GM19395 (cell line): ENCODE measurements around the gene SLC6A8.

ENCODE experiments used
- ATAC-seq: cut with Tn5 transposase; IDR thresholded peaks from one replicate; pipeline ENCODE4 v1.9.1; 2021; ENCODE audit warnings: mild to moderate bottlenecking, moderate library complexity; ENCODE audit not compliant: unreplicated experiment

Gene SLC6A8

DNA sequence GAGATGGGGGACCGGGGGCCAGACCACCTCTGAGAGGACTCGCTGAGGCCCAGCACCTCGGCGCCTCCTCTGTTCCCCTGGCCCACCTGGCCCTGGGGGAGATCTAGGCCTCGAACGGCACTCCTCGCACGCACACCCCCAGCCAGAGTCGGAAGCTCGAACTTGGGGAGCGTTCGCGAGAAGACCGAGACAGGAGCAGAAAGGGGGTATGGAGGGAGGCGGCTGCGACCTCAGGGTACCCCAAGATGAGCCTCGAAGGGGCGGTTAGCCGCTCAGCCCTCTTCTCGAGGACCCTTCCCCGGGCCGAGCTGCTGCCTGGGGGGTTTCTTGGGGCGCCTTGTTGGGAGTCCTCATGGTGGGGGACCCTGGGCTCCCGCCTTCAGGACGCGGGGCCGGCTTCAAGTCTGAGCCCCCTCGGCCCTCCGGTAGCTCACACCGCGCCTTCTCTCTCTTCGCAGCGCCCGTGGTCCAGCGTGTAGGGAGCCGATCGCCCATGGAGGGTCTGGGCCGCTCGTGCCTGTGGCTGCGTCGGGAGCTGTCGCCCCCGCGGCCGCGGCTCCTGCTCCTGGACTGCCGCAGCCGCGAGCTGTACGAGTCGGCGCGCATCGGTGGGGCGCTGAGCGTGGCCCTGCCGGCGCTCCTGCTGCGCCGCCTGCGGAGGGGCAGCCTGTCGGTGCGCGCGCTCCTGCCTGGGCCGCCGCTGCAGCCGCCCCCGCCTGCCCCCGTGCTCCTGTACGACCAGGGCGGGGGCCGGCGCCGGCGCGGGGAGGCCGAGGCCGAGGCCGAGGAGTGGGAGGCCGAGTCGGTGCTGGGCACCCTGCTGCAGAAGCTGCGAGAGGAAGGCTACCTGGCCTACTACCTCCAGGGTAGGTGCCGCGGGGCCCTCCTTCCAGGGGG lies 40.0 kb upstream of the SLC6A8 start:
- ATAC-seq: no peak

DNA sequence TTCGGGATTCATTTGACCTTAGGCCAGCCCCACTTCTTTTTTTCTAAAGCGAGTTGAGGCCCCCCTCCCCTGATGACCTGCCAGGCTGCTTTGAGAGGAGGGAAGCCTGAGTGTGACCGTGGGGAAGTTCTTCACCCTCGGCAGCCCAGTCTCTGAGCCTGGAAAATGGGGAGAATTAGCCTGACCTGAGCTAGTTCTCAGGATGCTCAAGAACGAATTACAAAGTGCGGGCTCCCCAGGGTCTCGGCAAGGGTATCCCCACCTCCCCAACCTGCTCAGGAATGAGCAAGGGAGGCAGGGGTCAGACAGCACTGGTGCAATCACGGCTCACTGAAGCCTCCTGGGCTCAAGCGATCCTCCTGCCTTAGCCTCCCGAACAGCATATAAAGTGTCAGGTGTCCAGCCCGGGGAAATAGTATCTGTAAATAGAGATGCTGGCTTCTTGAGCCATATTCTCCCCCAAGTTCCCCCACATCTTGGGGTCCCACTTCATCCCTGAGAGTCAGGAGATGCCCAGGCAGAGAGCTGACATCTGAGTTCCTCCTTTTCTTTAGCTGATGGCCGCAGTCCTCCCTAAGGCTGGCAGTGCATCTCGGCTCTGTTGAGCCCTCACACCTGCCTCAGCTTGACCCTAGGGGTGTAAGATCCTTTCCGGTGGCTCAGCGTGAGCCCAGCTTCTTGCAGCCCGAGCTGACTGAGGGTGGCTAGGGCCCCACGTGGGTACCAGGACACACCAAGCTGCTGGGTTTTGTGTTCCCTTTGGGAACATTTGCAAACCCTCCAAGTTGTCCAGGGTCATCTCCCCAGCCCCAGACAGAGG lies 39.2 kb upstream of the SLC6A8 start:
- ATAC-seq: no peak

DNA sequence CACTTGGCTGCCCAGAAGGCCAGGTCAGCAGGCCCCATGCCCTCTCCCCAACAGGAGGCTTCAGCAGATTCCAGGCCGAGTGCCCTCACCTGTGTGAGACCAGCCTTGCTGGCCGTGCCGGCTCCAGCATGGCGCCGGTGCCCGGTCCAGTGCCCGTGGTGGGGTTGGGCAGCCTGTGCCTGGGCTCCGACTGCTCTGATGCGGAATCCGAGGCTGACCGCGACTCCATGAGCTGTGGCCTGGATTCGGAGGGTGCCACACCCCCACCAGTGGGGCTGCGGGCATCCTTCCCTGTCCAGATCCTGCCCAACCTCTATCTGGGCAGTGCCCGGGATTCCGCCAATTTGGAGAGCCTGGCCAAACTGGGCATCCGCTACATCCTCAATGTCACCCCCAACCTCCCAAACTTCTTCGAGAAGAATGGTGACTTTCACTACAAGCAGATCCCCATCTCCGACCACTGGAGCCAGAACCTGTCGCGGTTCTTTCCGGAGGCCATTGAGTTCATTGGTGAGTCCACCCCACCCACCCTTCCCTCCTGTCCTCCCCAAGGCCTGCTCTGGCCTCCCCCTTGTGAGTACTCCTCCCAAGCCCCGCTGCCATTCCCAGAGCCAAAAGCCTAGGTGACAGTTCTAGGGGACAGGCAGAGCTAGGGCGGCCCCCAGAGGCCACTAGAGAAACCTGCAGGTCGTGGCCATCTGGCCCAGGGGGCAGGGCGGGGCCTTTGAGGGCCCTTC lies 38.4 kb upstream of the SLC6A8 start:
- ATAC-seq: no peak

DNA sequence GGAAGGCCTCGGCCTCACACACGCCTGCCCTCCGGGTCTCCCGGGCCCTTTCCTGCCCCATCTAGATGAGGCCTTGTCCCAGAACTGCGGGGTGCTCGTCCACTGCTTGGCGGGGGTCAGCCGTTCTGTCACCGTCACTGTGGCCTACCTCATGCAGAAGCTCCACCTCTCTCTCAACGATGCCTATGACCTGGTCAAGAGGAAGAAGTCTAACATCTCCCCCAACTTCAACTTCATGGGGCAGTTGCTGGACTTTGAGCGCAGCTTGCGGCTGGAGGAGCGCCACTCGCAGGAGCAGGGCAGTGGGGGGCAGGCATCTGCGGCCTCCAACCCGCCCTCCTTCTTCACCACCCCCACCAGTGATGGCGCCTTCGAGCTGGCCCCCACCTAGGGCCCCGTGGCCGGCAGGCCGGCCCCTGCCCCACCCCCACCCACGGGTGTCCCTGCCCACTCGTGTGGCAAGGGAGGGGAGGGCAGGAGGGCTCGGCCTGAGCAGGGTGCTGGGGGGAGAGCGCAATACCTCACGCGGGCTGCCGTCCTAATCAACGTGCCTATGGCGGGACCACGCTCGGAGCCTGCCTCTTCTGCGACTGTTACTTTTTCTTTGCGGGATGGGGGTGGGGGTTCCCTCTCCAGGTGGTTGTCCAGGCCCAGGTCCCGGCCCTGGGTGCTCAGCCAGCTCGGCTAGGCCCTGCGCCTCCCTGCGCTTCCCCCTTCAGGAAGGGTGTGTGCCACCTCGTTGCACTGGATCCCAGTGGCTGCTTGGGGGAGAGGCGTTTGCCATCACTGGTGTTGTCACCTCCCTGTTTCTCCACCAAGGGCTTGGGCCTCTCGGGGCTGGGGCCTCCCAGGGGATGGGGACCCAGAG lies 37.6 kb upstream of the SLC6A8 start:
- no peak for ATAC-seq

DNA sequence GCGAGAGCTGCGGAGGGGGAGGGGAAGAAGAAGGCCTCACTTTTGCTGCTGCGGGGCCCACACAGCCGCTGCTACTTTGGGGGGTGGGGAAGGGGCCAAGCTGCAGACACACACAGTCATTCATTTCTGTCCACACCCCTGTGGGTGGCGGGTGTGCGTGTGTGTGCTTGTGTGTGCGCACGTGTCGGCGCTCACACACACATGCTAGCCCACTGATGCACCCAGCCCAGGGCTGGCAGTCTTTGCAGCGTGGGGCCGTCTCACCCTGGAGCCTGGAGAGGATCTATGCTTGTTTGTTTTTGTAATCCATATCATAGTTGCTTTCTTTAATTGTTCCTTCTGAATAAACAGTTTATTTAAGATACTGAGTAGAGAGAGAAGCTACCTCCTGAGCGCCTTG lies 36.8 kb upstream of the SLC6A8 start:
- ATAC-seq: no peak

DNA sequence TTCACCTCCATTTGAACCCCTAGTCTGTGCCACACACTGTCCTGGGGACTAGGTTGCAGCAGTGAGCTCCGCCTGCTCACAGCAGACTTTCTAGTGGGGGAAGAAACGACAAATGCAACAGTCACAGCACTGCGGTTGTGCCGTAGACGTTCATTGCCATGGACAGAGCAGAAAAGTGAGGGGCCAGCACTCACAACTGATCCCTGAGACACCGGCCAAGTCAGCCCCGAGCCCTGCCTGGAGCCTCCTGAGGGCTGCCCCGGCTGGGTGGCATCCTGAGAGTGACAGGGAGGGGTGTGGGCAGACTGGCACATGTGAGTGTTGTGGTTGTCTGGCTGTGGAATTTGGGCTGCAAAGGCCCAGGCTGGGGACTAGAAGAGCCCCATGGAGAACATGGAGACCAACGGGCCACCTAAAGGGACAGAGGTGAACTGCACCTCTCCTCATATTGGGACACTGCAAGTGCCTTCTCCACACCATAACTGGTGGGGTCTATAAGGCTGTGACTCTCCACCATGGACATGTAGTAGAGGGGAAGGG lies 36.1 kb upstream of the SLC6A8 start:
- no peak for ATAC-seq

DNA sequence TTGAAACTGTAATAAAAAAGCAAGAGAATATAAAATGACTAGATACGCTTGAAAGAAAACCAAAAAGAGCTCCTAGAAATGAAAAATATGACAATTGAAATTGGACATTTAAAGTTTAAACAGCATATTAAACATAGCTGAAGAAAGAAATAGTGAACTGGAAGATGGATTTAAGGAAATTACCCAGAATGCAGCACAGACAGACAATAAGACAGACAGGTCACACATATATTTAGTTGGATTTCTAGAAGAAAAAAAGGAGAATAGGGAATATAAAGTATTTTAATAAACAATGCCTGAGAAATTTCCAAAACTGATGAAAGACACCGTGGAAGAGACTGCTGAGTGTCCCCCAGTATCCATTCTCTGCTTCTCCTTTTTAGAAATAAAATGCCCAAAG lies 34.2 kb upstream of the SLC6A8 start:
- ATAC-seq: no peak

DNA sequence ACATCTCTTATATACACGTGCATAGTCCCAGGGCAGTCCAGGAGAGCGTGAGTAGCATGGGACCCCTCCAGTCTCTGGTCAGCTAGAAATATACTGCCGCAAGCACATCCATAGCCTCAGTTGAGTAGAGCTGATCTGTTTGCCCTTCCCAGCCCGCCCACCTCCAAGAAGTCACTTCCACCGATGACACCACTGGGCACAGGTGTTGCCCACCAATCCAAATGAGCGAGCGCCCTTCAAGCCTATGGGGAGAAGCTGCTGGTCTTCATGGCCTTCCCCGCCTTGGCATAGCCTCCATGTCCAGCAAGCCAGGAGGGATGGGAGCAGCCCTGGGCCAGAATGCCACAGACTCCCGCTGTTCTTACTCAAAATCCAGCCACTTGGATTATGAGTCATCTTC lies 30.6 kb upstream of the SLC6A8 start:
- no peak for ATAC-seq

DNA sequence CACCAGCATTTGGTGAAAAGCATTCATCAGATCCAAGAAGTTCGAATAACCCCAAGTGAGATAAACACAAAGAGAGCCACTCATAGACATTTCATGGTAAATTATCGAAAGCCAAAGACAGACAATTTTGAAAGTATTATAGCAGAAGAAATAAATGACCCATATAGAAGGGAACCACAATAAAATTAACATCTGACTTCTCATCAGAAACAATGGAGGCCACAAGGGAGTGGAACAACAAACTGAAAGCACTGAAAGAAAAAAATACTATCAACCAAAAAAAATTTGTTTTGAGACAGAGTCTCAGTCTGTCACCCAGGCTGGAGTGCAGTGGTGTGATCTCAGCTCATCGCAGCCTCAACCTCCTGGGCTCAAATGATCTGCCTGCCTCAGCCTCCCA lies 28.5 kb upstream of the SLC6A8 start:
- no peak for ATAC-seq

DNA sequence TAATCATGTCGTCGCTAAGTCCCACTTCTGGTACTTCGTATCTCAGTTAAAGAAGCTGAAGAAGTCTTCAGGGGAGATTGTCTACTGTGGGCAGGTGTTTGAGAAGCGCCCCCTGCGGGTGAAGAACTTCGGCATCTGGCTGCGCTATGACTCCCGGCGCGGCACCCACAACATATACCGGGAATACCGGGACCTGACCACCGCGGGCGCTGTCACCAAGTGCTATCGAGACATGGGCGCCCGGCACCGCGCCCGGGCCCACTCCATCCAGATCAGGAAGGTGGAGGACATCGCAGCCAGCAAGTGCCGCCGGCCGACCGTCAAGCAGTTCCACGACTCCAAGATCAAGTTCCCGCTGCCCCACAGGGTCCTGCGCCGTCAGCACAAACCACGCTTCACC lies 25.5 kb upstream of the SLC6A8 start:
- no peak for ATAC-seq

DNA sequence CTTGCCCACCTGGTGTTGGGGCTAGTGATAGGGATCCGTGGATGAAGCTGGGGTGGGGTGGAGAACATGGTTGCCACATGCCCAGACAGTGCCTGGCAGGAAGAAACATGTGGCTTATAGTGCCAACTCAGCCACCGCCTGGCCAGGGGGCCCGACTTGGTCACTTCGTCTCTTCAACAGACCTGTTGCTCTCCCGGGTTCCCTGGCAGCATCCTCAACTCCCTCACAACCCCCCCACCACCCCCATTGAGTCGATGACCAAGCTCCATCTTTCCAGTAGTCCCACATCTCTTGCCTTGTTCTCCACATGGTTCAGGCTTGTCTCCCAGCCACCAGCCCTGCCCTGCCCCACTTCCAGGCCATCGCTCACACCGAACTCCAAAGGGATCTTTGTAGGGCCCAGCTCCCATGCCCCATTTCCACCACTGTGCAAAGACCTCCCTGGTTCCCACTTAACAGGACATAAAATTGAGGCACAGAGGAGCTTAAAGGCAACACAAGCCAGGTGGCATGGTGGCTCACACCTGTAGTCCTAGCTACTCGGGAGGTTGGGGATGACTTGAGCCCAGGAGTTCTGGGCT lies 21.9 kb upstream of the SLC6A8 start:
- no peak for ATAC-seq

DNA sequence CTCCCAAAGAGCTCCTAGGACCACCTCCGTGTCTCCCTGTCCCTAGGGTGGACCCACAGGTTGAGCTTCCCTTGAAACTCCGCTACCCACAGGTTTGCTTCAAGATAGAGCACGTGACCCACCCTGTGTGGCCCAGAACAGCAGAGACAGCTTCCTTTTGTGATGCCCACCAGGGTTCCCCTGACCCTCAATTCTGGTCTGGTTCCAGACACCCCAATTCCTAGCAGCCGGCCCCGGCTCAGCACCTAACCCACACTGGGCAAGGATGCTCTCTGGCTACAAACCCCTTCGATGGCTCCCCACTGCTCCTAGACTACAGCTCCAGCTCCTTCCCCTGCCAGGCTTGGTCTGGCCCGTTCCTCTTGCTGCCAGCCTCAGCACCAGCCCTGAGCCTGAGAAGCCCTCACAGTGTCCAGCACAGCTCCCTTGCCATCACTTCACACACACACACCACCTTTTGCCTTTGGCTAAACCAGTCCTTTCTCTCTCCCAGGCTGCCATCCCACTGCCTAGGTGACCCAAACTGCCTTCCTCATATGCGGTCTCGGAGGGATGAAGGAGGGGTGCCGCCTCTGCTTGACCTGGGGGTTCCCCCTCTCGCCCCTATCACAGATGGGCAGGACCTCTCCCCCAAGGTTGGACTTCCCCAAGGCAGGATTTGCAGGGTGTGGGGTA lies 20.3 kb upstream of the SLC6A8 start:
- peak; percentile 22 for ATAC-seq

DNA sequence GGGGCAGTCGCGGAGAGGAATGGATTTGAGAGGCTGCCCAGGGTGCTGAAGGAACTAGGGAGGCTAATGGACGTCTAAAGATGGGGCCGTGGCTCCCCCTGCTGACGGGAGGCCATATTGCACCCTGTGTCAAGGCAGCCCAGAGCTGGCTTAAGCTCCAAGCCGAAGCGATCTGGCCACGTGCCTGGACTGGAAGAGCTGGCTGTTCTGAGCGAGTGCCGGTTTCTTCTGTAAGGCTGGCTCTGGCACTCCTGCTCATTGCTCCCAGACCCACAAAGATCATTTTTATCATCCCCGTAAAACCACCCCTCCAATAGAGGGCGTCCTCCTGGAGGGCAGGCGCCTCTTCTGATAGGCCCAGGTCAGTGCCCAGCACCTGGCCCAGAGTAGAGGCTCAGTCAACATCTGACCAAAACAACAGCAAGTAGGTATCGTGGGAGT lies 19.8 kb upstream of the SLC6A8 start:
- ATAC-seq: peak; percentile 82

DNA sequence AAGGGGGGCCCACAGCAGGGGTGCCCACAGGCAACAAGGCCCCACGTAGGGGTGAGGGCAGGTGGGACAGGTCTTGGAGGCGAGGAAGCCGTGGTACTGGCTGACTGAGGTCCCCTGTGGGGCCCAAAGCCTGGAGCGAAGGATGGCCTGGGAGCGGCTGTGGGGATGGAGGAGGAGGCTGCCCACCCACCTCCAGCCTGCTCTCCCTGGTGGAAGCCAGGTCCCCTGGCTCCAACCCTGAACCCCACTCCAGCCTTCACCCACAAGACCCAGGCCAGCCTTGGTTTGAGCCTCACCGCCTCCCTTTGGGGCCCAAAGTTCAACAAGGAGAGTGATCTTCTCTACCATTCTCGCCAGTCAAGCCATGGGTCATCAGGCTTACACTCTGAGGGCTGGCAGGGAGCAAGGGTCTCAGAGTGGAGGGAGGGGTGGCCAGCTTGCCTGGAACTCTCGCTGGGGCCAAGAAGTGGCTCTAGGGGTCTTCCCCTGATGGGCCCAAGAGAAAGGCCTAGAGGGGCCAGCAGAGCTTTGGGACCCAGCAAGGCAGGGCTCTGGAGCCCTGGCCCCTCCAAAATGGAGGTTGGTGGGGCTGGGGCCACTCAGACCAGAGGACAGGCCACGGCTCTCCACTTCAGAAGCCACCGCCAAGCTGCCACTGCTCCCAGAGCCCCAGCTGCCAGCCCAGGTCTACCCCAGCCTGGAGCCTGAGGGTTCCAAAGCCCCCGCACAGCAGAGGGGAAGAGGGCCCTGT lies 19.1 kb upstream of the SLC6A8 start:
- ATAC-seq: no peak

DNA sequence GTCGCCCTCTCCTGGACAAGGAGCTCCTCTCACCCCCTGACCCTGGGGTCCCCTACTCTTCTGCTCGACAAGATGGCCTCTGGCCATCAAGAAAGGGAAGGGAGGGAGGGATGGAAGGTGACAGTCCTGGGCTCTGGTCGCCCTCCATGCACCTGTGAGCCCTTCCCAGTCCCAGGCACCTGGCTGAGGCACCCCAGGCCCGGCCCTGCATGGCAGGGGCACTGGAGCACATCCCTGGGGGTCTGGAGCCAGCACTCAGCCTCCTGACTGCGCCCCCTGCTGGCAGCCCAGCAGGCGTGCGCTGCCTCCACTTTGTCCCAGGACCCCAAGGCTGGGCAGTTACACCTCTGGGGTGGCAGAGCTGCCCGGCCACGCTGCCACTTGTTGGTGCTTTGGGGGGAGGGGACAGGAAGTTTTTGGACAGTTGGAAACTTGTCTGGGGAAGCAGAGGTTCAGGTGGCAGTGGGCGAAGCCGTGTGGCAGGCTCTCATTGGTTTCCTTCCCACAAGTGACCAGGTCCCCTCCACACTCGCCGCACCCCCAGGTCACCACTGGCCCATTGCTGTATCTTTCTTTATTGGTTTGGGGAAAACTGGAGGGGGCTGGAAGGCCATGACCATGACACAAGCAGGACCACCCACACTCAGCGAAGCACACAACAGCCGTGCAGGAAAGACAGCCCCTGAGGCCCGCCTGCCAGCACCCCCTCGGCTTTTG lies 18.4 kb upstream of the SLC6A8 start:
- ATAC-seq: no peak

DNA sequence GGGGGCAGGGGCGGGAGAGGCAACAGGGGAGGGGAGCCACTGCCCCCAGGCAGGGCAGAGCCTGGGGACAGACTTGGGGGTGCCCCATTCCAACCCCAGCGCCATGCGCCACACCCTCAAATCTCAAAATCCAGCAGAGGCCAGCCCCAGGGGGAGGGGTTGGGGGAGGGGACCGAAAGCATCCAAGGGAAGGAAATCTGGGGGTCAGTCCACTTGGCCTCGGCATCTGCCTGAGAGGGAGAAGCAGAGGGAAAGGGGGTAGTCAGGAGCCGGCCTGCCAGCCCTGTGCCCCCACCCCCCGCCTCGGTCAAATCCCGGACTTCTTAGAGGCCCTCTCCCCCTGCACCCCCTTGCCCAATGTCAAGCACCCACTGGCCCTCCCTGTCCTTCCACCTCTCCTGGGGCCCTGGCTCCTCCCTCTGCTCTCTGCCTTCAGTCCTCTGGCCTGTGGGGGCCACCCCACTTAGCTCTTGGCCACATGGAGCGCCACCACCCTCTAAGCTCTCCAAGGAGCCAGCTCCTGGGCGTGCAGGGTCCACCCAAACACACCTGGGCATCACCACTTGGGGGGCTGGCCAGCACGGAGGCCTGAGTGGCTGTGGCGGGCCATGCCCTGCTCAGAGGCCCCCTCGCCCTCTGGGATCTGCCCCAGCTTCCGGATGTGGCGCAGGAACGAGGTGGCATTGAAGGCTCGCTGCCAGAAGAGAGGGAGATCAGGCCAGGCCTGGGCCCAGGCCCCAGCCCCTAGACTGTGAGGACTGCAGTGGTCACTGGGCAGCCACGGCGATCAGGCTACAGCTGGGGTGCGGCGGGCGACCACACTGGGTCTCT lies 17.6 kb upstream of the SLC6A8 start:
- ATAC-seq: no peak
